Stimulated activated CD8-positive, alpha-beta memory T cell treated with anti-CD3 and anti-CD28 coated beads, Interleukin-4, amount 100 ng/mL, for 48 hours (primary cell): Measurements from ENCODE around the gene MEIS2.
"Not testable (repeated sequence)": the region's sequence is repeated elsewhere in the genome, so short reads cannot be mapped to it uniquely, and the experiment has no call there.

Experiments
- DNase-seq: peaks from one replicate; pipeline ENCODE4 v3.0.0-alpha.2; 2020

Gene MEIS2

DNA sequence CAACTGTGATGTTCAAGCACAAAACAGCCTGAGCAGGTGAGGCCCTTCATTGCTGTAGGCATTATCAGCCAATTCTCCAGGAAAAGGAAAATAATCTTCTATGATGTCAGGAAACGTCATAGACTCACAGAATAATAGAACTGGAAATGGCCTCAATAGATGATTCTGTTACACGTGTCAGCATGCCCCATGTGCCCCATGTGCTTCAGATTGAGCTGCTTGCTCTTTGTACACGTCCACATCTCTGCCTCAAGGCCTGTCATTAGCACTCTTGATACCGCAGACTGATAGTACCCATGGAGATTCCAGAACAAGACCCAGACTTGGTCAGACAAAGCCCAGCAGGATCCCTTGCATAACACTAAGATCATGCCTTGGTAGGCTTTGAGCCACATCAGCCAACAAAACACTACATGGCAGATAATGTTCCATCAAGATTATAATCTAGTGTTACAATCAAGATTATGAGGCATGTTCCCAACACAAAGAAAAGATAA is 95.9 kb downstream of the MEIS2 start:
- no peak for DNase-seq

GRCh38 chr15:37002041-37002672 is 98.2 kb downstream of the MEIS2 start:
- DNase-seq = no peak

DNA sequence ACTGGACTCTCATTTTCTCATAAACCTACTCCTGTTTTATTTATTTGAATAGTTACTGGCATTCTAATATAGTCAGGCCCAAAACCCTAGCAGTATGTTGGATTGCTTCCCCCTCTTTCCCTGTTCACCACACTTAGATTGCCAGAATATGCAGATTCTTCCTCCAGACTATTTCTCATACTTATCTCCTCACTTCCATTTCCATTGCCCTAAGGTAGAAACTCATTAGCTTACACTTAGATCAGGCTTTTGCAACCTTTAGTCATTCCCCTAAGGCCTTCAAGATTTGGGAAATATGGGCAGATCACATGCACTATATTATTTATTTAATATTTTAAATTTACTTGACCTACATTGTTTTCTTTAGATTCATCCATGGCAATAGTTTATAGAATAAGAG is 98.9 kb downstream of the MEIS2 start:
- no peak for DNase-seq

DNA sequence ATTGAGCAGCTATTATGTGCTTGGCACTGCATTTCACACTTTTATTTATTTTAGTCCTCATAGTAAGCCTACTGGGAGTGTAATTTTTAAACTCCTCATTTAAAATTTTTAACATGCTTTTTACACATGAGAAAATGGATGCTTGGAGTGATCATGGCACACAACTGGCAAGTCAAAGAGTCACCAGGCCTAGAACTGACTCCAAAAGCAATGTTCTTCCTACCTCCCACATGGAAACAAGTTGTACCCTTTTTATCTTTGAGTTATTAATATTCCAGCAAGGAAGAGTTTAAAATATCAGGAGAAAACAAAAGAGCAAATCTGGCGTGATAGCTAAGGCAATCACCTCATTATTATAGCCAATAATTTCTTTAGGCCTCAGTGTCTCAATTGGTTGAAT is 100.6 kb downstream of the MEIS2 start:
- no peak for DNase-seq

DNA sequence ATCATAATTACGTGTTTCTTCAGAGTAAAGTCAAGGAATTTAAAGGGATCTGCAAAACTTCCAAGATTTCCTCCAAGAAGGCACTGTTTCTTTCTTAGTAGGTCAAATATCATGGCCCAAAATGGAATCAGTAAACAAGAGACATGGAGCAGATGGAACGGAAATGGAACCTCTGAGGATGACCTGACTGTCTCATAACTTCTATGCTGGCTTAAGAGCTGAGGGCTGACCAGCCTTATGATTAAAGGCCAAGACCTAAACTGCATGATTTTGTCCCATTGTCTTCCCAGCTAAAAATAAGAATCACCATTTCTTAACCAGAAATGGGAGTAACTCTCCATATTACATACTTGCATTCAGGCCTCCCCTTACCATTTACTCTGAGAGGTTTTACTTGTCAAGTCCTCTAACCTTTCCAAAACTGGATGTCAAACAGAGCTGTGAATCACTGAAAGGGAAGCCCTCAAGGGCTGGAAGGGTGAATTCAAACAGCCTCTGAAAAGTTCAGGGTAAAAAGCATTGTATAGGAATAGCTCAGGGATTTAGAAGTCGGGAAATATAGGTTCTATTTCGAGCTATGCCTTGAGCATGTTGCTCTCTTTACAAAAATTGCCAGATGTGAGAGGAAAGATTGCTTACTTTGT is 103.7 kb downstream of the MEIS2 start:
- no peak for DNase-seq

GRCh38 chr15:36996121-36996520 is 104.2 kb downstream of the MEIS2 start:
- DNase-seq = no peak

- DNase-seq = no peak
Observed at GRCh38 chr15:36994790-36995189, 105.6 kb downstream of the MEIS2 start.

DNA sequence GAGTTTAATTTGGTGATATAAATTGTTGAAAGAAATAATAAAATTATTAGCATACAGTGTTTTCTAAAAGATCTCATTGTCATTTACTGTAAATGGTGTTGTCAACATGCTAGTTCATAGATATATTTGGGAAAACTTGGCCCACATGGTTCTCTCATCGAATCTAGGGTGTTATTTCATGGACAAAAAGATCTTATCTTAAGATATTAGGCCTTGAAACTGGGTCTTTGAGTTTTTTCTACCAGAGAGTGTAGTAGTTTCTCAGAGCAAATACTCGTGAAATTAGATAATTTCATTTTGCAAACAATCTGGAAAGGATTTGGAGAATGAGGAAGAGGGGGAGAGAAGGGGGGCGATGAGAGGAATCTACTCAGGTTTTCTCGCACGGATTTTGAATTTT is 107.9 kb downstream of the MEIS2 start:
- DNase-seq = no peak

GRCh38 chr15:36988947-36989346 is 111.4 kb downstream of the MEIS2 start:
- no peak for DNase-seq

DNA sequence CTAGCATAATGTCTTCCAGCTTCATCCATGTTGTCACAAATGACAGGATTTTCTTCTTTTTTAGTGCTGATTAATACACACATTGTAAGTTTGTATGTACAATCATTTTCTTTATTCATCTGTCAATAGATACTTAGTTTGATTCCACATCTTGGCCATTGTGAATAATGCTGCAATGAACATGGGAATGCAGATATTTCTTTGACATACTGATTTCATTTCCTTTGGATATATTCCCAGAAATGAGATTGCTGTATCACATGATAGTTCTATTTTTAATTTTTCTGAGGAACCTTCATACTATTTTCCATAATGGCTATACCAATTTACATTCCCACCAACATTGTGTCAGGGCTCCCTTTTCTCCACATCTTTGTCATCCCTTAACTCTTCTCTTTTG is 117.9 kb downstream of the MEIS2 start:
- no peak for DNase-seq

GRCh38 chr15:36980281-36980680 is 120.1 kb downstream of the MEIS2 start:
- not testable (repeated sequence) for DNase-seq

- DNase-seq = no peak
Observed at GRCh38 chr15:36978625-36979024, 121.7 kb downstream of the MEIS2 start.

DNA sequence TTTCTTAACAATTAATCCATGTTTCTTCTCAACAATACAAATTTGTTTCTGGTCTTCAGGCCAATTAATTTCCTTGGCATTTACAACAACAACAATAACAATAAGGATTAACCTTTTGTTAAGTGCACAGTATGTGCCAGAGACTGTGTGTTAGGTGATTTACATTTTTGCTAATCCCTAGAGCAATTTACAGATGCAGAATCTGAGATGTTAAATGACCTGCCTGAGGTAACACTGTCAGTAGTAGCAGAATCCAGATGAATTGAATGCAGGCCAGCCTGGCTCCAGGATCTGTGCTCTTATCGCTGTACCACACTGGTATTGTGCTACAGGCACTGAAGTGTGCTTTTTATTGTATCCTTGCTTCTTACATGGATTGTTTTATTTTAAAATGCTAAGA is 122.2 kb downstream of the MEIS2 start:
- DNase-seq = no peak

- no peak for DNase-seq
Observed at GRCh38 chr15:36977659-36978058, 122.7 kb downstream of the MEIS2 start.

- no peak for DNase-seq
Observed at GRCh38 chr15:36972704-36973103, 127.6 kb downstream of the MEIS2 start.

- no peak for DNase-seq
Observed at GRCh38 chr15:36970522-36970921, 129.8 kb downstream of the MEIS2 start.

DNA sequence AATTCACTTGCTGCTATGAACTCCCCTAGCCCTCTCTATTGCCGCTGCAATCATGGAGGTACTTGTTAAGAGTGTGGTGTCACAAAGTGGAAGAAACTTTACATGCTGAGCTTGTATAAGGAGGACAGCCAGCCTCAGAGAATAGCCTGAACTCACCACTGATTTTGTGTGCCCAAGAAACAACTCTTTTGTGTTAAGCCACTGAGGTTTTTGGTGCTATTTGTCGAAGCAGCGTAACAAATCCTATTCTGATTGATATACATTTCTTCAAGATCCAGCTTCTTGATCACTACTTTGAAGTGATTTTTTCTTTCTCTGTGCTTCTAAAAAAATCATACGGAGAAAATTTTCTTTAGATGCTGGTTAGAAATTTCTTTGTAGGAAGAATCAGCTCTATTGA is 132.4 kb downstream of the MEIS2 start:
- no peak for DNase-seq

- DNase-seq = no peak
Observed at GRCh38 chr15:36966708-36967107, 133.6 kb downstream of the MEIS2 start.

DNA sequence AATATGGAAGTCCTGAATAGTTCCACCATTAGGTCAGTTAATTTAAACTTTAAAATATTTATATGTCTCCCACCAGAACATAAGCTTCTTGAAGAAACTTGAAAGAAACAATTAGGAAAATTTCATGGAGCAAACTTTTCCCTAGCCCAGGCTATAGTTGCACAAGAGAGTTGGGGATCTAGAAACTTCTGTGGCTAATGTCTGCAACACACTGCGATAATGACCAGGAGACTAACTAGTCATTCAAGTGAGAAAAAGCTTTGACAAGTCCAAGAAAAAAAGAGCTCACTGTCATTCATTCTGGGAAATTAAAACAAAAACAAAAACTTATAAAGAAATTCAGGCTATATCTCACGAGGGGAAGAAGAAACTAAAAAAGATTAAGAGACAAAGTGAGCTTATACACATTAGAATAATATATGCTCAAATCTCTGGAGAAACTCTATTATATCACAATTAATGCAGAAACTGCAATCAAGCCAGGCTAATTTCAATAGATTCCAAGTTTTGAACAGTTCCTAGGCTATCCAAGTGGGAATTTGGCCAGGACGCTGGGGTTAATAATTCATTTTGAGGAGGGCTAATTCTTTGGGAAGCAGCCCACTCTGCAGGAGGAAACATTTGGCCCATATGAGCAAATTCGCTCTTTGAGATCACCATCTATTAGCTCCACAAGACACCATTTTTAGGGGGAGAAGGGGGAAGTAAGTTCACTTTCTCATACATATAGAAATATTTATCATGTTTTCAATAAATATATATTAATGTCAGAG is 134.6 kb downstream of the MEIS2 start:
- no peak for DNase-seq

GRCh38 chr15:36964626-36965025 is 135.7 kb downstream of the MEIS2 start:
- DNase-seq = no peak

GRCh38 chr15:36961956-36962355 is 138.4 kb downstream of the MEIS2 start:
- DNase-seq = no peak

DNA sequence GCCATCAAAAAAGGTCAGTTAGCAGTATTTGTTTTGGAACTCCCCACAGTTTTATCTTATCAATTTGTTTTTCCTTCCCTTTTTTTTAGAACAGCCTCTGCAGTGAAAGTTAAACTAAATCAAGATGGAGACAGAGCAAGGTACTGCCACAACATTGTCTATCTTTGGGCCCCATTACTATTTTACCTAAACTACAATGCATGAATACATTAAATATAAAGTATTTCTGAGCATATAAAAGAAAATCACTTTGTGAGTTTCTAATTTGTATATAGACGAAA is 139.5 kb downstream of the MEIS2 start:
- no peak for DNase-seq

DNA sequence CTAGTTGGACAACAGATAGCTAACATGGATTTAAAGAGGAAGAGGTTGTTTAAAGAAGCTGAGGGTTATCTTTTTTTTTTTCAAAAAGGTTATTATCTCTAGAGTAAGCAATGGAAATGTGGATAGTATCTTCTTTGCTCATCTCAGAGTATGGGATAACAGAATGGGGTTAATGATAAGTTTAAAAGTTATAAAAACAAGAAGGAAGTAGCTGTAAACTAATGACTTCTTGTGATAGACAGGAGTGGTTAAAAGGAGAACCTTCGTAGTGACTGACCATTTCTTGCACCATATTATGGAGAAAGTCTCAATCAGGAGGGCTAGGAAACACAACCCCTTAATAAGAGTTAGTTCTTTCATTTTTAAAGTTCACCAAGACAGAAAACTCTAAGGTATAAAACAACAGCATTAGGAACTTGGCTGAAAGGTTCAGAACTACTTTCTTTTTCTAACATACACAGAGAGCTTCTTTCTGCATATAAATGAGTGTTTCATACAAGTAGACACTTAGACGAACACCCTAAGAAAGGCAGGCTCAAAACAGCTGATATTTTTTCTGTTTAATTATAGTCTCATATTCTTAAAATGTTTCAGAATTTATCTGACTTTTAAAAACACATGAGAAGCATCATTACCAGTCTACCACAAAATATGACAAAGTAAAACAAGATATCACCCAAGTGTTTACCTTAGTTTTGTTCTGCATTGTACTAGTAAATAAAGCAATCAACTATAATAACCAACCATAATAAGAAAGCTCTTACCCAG is 140.0 kb downstream of the MEIS2 start:
- no peak for DNase-seq

DNA sequence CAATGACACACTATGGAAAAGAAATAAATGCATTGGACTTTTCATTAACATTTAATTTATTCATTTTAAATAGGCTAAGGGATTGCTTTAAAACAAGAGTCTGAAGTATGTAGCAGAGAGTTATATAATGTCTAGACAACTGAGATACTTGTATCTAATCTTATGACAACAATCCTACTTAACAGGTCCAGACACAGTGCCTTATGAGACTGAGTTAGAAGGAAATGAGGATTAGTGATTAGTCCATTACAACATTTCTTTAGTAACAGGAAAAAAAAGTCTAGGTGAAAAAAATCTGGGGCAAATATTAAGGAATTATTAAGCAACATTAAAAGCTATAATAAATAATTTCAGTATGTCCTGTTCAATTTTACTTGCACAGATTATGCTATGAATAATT is 140.6 kb downstream of the MEIS2 start:
- no peak for DNase-seq
